Myocyte (in vitro differentiated cells): Measurements from ENCODE around the gene STRN3. TPM values are rescaled to one million over a fixed set of nuclear protein-coding genes. Genes with fewer than 3 reads are reported as not detected.

ENCODE experiments used
- DNase-seq: peaks from one replicate; pipeline ENCODE4 v3.0.0-alpha.2; 2012; ENCODE audit warnings: low read depth
- microRNA counts: library from miRNA; unstranded; fragments of <30 nt; microRNA quantifications from one replicate; lab custom pipeline; 2016
- microRNA-seq: library from miRNA; unstranded; fragments of <30 nt; microRNA quantifications from one replicate; pipeline ENCODE4, GENCODE V29; 2016
- total RNA-seq: library from RNA; depleted of rRNA; stranded (reverse); fragments of >200 nt; gene quantifications from 2 replicates; pipeline ENCODE4 v1.2.3, GENCODE V29; 2014

STRN3 gene
- total RNA-seq, 1 donor from 2014 or later = 85.8 TPM

GRCh38 chr14:30874999-30875787 lies 151.0 kb downstream of the STRN3 start:
- no peak for DNase-seq

- DNase-seq = no peak
These were observed 151.8 kb downstream of the STRN3 start, which contains the start of gene COCH for GRCh38 chr14:30874120-30874998. COCH (plus strand) TSS chr14:30874559; CDS start chr14:30874939, 380 bp downstream.

DNA sequence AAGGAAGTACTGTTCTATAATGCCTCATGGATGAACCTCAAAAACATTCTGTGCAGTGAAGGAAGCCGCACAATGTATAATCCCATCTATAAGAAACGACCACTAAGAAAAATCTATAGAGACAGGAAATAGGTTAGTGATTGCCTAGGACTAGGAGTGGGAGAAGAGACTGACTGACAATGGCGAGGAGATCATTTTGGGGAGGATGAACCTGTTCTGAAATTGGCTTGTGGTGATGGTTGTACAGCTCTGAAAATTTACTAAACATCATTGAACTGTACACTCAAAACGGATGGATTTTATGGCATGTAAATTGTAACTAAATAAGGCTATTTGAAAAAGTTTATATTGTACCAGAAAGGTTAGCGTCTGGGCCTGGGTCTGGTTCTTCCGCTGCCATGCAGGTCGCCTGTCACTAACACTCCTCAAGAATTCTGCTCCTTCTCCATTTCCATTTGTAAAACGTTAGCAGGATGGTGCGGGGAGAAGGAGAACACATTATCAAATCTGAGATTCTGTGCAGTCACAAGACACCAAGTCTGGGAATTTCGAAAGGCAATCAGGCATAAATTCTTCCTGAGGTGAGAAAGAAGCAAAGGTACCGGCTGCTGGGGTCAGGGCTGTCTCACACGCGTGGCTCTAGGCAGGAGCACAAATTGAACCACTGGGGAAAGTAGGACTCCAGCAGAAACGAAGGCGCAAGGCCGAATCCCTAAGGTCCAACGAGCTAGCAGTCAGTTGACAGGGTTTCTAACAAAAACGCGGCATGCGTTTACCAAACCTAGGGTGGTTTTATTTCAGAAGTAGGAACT lies 152.7 kb downstream of the STRN3 start:
- no peak for DNase-seq

DNA sequence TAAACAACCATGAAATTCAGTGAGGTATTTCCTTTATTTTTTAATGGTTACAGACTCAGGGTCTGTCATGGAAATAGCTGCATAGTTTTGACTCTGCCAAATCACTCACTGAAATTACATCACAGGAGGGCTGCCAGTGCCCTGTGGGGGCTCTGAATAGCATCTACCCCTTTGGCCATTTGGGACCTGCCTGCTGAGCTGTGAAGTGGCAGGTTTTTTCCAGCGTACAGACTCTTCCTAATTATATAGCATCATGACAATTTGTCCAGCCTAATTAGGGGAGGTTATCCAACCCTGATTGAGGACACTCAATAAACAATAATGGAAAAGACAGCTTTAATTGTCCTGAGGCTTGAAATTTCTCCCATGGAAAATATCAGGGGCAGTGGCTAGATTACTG lies 153.6 kb downstream of the STRN3 start:
- no peak for DNase-seq

DNA sequence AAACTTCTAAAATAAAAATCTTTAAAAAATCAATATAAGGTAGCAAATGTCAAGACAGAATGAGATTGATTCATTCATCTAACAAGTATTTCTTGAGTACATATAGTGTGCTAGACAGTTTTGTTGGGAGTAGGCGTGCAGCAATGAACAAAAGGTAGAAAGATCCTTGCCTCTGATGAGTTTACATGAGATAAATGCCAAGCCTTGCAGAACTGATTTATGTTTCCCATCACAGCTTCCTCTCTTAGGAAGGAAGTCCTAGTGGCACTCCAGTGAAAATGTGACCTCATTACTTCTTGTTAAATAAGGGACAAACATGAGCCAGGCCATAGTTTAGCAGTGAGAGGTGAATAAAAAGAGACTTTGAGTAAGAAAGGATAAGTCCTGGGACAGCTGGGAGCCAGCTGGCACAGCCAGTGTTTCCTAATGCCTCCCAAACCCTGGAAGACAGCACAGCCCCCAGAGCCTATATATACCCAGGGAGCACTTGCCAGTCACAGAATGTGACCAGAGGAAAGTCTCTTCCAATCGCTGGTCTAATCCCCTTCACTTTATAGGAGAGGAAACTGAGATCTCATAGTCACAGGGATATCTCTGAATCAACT lies 156.5 kb downstream of the STRN3 start:
- DNase-seq = peak; percentile 73

DNA sequence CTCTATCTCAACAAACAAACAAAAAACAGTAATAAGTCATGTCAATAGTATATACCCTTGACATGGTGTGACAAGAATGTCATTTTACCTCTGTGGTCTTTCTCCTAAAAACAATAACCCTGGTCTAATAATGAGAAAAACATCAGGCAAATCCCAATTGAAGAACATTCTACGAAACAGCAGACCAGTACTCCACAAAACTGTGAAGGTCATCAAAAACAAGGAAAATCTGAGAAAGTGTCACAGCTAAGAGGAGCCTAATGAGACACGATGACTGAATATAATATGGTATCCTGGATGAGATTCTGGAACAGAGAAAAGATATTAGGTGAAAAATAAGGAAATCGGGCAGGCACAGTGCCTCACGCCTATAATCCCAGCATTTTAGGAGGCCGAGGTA lies 157.4 kb downstream of the STRN3 start:
- no peak for DNase-seq

DNA sequence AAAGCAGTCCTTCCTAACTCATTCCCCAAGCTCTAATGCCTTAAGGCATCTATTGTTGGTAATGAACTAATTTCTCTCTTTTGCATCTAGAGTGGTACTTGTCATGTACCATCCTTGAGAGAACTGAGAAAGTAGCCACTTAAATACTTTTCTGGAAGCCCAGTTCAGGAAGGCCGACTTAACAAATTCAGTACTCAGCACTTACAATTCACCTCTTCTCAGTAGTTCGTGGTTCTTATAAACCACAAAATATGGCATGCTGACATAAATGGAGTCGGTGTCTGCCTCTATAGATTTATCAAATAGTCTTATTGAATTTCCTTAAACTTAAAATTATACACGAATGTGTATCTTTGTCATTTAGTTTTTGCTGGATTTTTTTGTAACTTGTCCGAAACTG lies 161.2 kb downstream of the STRN3 start:
- no peak for DNase-seq

DNA sequence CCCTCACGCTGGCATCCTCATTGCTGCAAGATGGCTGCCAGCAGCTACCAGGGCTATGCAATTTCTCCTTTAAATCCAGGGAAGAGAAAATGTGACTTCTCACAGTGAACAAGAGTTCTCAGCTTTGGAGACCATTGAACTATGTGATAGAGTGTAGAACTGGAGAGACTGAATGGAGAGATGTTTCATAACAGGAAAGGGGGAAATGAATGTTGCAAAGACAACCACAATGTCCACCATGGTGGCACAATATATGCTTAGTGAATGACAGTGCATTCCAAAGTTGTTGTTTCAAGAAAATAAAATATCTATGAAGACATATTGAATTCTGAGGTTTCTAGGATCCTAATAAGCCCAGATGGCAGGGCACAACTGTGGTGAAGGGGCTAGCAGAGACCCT lies 165.0 kb downstream of the STRN3 start:
- DNase-seq = no peak

GRCh38 chr14:30855345-30856037 lies 170.7 kb downstream of the STRN3 start:
- no peak for DNase-seq

GRCh38 chr14:30854492-30854891 lies 171.7 kb downstream of the STRN3 start:
- no peak for DNase-seq

DNA sequence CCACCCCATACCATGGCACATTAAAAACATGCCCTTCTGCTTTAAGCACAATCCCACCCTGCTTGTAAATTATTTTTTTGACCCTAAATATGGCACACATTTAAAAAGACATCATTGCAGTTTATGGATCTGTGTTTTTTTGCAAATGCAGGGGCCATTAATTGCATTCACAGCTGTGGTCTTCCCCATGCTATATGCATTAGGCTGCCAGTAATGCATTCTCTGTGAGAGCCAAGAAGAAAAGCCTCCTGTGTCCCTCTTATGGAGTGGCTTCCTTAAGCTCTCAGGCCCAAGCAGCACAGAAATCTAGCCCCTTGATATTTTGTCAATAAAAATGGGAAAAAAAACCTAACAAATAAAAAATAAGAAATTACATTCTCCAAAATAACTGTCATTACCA lies 172.2 kb downstream of the STRN3 start:
- no peak for DNase-seq

DNA sequence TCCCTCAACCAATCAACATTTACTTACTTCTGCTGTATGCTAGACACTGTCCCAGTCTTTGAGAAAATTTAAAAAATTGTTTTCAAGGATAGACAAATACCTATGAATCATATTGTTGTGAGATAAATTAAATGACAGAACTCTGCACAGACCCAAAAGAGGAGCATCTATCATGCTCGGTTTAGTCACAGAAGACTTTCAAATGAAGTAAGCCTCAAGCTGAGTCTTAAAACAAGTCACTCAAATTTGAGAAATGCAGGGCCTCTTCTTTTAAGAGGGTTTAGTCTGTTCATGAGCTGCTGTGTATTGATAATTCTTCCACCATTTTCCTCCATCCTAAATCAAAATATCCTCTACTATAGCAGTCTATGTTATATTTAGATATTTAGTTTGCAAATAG lies 176.2 kb downstream of the STRN3 start:
- no peak for DNase-seq

GRCh38 chr14:30849354-30849753 lies 176.8 kb downstream of the STRN3 start:
- DNase-seq = no peak

- no peak for DNase-seq
These were observed 177.5 kb downstream of the STRN3 start for GRCh38 chr14:30848449-30849240.

MicroRNA genes within 50 kb of the gene (microRNA counts, 767-probe panel; counts per million panel counts)
- not detected for microRNA hsa-miR-624-3p (lab: Ali Mortazavi, UCI)

Small RNA genes within 50 kb of the gene (microRNA-seq; reads per million reads assigned to microRNA genes)
- 6.0 reads per million, percentile 25 among the genes with 10 or more reads in this experiment for gene MIR624

Other genes with a start within 250 kb of the STRN3 start
- gene COCH, start 151.8 kb downstream of the STRN3 start, total RNA-seq = 0.27 and 0.31 TPM in 2 replicates
- gene AP4S1, start 730 bp downstream of the STRN3 start, total RNA-seq = 6.7 and 6.9 TPM in 2 replicates
- gene HECTD1, start 181.4 kb upstream of the STRN3 start, total RNA-seq = 182 and 221 TPM in 2 replicates